Neural cell (in vitro differentiated cells): ENCODE data around the gene TBX5. TPM values are rescaled to one million over a fixed set of nuclear protein-coding genes. Genes with fewer than 3 reads are reported as not detected.

Experiments used
- H2AFZ ChIP-seq: fragments of 200-600, 300-800 bp; sonication (generic), shearing (Covaris generic); 2 replicates; pipeline ENCODE4 v1.6.0; 2014; ENCODE audit warnings: low read depth, mild to moderate bottlenecking, antibody characterized with exemption, low read length, moderate library complexity
- H3F3A ChIP-seq: fragments of 200-600 bp; shearing (Covaris generic); 2 replicates; pipeline ENCODE4 v1.6.1; 2016; ENCODE audit warnings: mild to moderate bottlenecking, moderate library complexity, mixed read lengths, antibody characterized with exemption, low read length; ENCODE audit not compliant: insufficient read depth, poor library complexity, severe bottlenecking
- H3K27ac ChIP-seq: fragments of 200-600, 300-800 bp; sonication (generic), shearing (Covaris generic); 2 replicates; pipeline ENCODE4 v1.5.1; 2014; ENCODE audit warnings: mild to moderate bottlenecking, low read length, moderate library complexity
- H3K27me3 ChIP-seq: fragments of 300-800, 200-600 bp; sonication (generic), shearing (Covaris generic); 2 replicates; pipeline ENCODE4 v1.6.0; 2014; ENCODE audit warnings: mild to moderate bottlenecking, low read depth, low read length, moderate library complexity; ENCODE audit not compliant: insufficient read depth
- H3K36me3 ChIP-seq: fragments of 300-800, 200-600 bp; sonication (generic), shearing (Covaris generic); 2 replicates; pipeline ENCODE4 v1.5.1; 2014; ENCODE audit warnings: mild to moderate bottlenecking, antibody characterized with exemption, low read length, moderate library complexity; ENCODE audit not compliant: insufficient read depth
- H3K4me2 ChIP-seq: fragments of 300-800, 200-600 bp; sonication (generic), shearing (Covaris generic); 2 replicates; pipeline ENCODE4 v1.6.0; 2014; ENCODE audit warnings: mild to moderate bottlenecking, low read length
- H3K4me3 ChIP-seq: fragments of 300-800, 200-600 bp; sonication (generic), shearing (Covaris generic); 2 replicates; pipeline ENCODE4 v1.5.1; 2014; ENCODE audit warnings: mild to moderate bottlenecking, low read length, moderate library complexity
- H3K79me2 ChIP-seq: fragments of 200-600 bp; shearing (Covaris generic); replicated peaks from 2 replicates; pipeline ENCODE4 v1.6.0; 2014; ENCODE audit warnings: mild to moderate bottlenecking, low read length, moderate library complexity; ENCODE audit not compliant: insufficient read depth
- H3K9ac ChIP-seq: fragments of 300-800, 200-600 bp; sonication (generic), shearing (Covaris generic); 2 replicates; pipeline ENCODE4 v1.6.1; 2016; ENCODE audit warnings: mild to moderate bottlenecking, low read length, mixed read lengths
- H3K9me2 ChIP-seq: fragments of 200-600 bp; shearing (Covaris generic); 2 replicates; pipeline ENCODE4 v1.6.1; 2016; ENCODE audit warnings: mild to moderate bottlenecking, low read length, mixed read lengths; ENCODE audit not compliant: insufficient read depth
- H3K9me3 ChIP-seq: fragments of 200-600, 300-800 bp; sonication (generic), shearing (Covaris generic); 2 replicates; pipeline ENCODE4 v1.6.1; 2016; ENCODE audit warnings: mild to moderate bottlenecking, mixed run types, low read length, moderate library complexity, mixed read lengths
- H4K20me1 ChIP-seq: fragments of 200-600 bp; shearing (Covaris generic); 2 replicates; pipeline ENCODE4 v1.6.1; 2016; ENCODE audit warnings: mild to moderate bottlenecking, mixed run types; ENCODE audit not compliant: insufficient read depth
- EP300 ChIP-seq: fragments of 450-650 bp; conservative IDR thresholded peaks from 2 replicates; pipeline ENCODE4 v1.6.1; 2014; ENCODE audit warnings: antibody characterized with exemption, mild to moderate bottlenecking, moderate library complexity; ENCODE audit not compliant: poor library complexity, severe bottlenecking
- EZH2 ChIP-seq: fragments of 200-600, 300-800 bp; shearing (Covaris generic), sonication (generic); IDR thresholded peaks from 2 replicates; pipeline ENCODE4 v1.6.1; 2014; ENCODE audit warnings: antibody characterized with exemption, low read length, borderline replicate concordance, mild to moderate bottlenecking; ENCODE audit not compliant: insufficient read depth, poor library complexity, severe bottlenecking
- MXI1 ChIP-seq: fragments of 450-650 bp; conservative IDR thresholded peaks from 2 replicates; pipeline ENCODE4 v1.6.1; 2014; ENCODE audit warnings: antibody characterized with exemption, mild to moderate bottlenecking; ENCODE audit not compliant: poor library complexity, severe bottlenecking
- POLR2AphosphoS5 ChIP-seq: IDR thresholded peaks from 2 replicates; pipeline ENCODE4 v1.6.1; 2012
- RAD21 ChIP-seq: fragments of 450-650 bp; conservative IDR thresholded peaks from 2 replicates; pipeline ENCODE4 v1.6.1; 2014; ENCODE audit warnings: antibody characterized with exemption, mild to moderate bottlenecking, moderate library complexity
- REST ChIP-seq: IDR thresholded peaks from 2 replicates; pipeline ENCODE4 v1.6.1; 2012; ENCODE audit warnings: borderline replicate concordance
- SMC3 ChIP-seq: fragments of 450-650 bp; conservative IDR thresholded peaks from 2 replicates; pipeline ENCODE4 v1.6.1; 2014; ENCODE audit warnings: antibody characterized with exemption, mild to moderate bottlenecking, moderate library complexity; ENCODE audit not compliant: poor library complexity
- TAF1 ChIP-seq: IDR thresholded peaks from 2 replicates; pipeline ENCODE4 v1.6.1; 2012; ENCODE audit warnings: low read depth
- polyA plus RNA-seq: library from polyadenylated mRNA; depleted of rRNA; stranded (reverse); fragments of >200 nt; gene quantifications from 2 replicates; pipeline ENCODE4 v1.2.3, GENCODE V29; 2014
- TF ChIP-seq, protein P1 (sequence below): fragments of 450-650 bp; IDR thresholded peaks from 2 replicates; pipeline ENCODE4 v1.5.1; 2014; ENCODE audit warnings: antibody characterized with exemption, mild to moderate bottlenecking, moderate library complexity; ENCODE audit not compliant: poor library complexity, severe bottlenecking

The TBX5 gene
- polyA plus RNA-seq, 1 donor from 2014 or later = not detected

DNA sequence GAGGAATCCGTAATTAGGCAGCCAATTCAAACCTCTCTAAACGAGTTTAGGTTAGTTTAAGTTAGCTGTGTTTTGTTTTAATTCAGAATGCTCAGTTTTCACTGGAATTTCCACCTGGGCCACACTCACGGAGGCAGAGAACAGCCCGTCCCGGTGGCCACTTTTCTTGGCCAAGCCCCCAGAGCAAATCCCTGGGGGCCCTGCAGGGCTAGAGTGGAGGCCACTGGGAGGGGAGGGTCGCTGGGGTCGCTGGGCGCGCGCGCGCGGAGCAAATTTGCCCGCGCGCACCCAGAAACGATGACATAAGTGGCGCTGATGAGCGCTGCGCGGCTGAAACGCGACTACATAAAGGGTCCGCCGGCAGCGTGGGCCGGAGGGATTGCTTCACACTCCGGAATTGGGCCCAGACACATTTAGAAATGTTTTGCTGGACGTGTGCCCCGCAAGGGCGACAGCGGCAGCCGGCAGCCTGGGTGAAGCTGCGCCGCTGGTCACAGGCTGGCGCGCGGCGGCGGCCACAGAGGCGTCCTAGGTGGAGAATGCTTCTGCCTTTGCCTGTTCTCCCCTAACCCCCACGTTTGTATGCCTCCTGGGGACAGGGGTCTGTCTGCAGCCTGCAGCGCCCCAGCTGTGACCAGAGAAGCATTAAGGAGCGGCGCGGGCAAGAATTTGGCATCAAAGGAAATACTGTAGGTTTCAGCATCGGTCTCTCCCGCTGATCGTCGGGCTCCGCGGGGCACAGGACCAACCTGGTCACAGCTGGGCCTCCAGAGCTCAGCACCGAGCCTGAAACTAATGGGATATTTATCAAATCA lies 37.9 kb upstream of the TBX5 start:
- H4K20me1 ChIP-seq = no peaks in the 10 kb centered on the region

GRCh38 chr12:114442578-114442977 lies 36.6 kb upstream of the TBX5 start:
- Histone ChIP-seq H4K20me1 (no peaks in the 10 kb centered on the region), H2AFZ (no peak overlapping the region), H3K4me3 (no peak overlapping the region)

More for the DNA sequence above, 37.9 kb upstream of the TBX5 start:
- H3K36me3 ChIP-seq = no peaks in the 10 kb centered on the region
- H2AFZ ChIP-seq = no peak overlapping the region
- no peak overlapping the region for H3K27ac ChIP-seq
- H3K9me2 ChIP-seq = no peaks in the 10 kb centered on the region
- TF ChIP-seq, protein P1, sequence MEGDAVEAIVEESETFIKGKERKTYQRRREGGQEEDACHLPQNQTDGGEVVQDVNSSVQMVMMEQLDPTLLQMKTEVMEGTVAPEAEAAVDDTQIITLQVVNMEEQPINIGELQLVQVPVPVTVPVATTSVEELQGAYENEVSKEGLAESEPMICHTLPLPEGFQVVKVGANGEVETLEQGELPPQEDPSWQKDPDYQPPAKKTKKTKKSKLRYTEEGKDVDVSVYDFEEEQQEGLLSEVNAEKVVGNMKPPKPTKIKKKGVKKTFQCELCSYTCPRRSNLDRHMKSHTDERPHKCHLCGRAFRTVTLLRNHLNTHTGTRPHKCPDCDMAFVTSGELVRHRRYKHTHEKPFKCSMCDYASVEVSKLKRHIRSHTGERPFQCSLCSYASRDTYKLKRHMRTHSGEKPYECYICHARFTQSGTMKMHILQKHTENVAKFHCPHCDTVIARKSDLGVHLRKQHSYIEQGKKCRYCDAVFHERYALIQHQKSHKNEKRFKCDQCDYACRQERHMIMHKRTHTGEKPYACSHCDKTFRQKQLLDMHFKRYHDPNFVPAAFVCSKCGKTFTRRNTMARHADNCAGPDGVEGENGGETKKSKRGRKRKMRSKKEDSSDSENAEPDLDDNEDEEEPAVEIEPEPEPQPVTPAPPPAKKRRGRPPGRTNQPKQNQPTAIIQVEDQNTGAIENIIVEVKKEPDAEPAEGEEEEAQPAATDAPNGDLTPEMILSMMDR = no peak
- TF ChIP-seq MXI1 = no peak
- TF ChIP-seq RAD21 = no peak
- peak; percentile 89 for TF ChIP-seq EZH2
- H3F3A ChIP-seq = no peaks in the 10 kb centered on the region
- no peaks in the 10 kb centered on the region for H3K9me3 ChIP-seq
- H3K9ac ChIP-seq = no peak overlapping the region
- no peak overlapping the region for H3K4me2 ChIP-seq
- peak overlapping the region; percentile 35 for H3K4me3 ChIP-seq
- peaks cover 100% of the 10 kb centered on the region for H3K27me3 ChIP-seq
- no peaks in the 10 kb centered on the region for H3K79me2 ChIP-seq

More at GRCh38 chr12:114442578-114442977, 36.6 kb upstream of the TBX5 start:
- Histone ChIP-seq H3K27me3 (peaks cover 100% of the 10 kb centered on the region), H3K36me3 (no peaks in the 10 kb centered on the region), H3K27ac (no peak overlapping the region), H3K4me2 (no peak overlapping the region), H3F3A (no peaks in the 10 kb centered on the region), H3K9me2 (no peaks in the 10 kb centered on the region), H3K9me3 (no peaks in the 10 kb centered on the region), H3K79me2 (no peaks in the 10 kb centered on the region), H3K9ac (no peak overlapping the region)
- no peak for TF ChIP-seq EZH2
- no peak for TF ChIP-seq SMC3
- TF ChIP-seq MXI1 = no peak
- no peak for TF ChIP-seq TAF1
- no peak for TF ChIP-seq REST
- TF ChIP-seq, protein P1 = no peak
- no peak for TF ChIP-seq POLR2AphosphoS5
- no peak for TF ChIP-seq RAD21
- no peak for TF ChIP-seq EP300
